ENCODE measurements around the gene GRIN2C. TPM values are rescaled to one million over a fixed set of nuclear protein-coding genes. Genes with fewer than 3 reads are reported as not detected.
A peak's percentile ranks its signal among the peaks of the same experiment; 100 is the strongest.

GRIN2C gene
- total and polyA plus RNA-seq, 5 donors, result 30.4 to 62.8 (median 44.9) TPM

DNA sequence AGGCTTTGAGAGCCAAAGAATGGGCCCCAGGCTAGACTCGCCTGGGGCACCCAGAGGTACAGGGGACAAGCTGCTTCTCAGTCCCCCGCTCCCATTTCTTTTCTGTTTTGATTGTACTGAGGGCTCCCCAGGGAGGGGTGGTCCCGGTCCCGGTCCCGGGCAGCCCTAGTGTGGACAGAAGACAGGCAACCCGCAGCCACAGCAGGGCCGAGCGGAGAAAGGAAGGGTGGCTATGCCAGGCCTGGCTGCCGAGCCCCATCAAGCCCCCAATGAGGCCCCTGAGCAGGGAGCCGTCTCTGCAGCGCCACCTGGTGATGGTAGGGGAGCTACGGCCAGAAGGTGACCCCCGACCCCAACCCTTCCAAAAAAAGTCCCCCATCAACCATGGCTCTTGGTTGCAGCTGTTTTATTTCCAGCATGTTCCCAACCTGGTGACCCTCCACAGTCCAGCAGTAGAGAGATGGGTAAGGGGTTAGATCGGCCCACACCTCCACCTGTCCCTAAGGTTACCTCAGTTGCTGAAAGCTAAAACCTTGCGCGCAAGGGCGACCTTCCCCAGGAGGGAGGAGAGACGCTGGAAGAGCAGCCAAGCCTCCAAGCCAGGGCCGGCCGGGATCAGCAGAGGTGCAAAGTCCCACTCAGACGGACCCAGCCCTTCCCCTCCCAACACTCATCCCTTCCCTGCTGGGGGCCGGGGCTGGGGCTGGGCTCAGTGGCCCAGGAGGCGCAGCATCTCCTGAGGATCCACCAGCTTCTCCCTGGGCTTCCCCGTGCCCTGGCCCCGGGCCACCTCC is 2.6 kb upstream of the GRIN2C start:
- DNase-seq (peak; percentile 74 to 91 (median 89)), ATAC-seq (peak; percentile 27 to 31)
- WGBS, result 41% methylated on average over 25 of the region's 25 CpGs
- peak overlapping the region; percentile 73 for H3K27ac ChIP-seq (ENCODE audit: low read length)
- H3K27me3 ChIP-seq (ENCODE audit: control insufficient read depth, insufficient read depth), result no peaks in the 10 kb centered on the region
- intact Hi-C loops (cut with DNase I), result loop anchor here (2.0 to 5.0 kb wide), 5 partner anchors 50 to 118 kb away; partner anchors contain the start of gene NHERF1 (in 1 of the 4)
- no peak overlapping the region for H3K4me3 ChIP-seq (ENCODE audit: low read length)
- H3K9me3 ChIP-seq (ENCODE audit: control insufficient read depth, low read length), result no peaks in the 10 kb centered on the region
- peaks cover 4% of the 10 kb centered on the region for H3K4me1 ChIP-seq (ENCODE audit: control insufficient read depth, insufficient read depth, low read length)

DNA sequence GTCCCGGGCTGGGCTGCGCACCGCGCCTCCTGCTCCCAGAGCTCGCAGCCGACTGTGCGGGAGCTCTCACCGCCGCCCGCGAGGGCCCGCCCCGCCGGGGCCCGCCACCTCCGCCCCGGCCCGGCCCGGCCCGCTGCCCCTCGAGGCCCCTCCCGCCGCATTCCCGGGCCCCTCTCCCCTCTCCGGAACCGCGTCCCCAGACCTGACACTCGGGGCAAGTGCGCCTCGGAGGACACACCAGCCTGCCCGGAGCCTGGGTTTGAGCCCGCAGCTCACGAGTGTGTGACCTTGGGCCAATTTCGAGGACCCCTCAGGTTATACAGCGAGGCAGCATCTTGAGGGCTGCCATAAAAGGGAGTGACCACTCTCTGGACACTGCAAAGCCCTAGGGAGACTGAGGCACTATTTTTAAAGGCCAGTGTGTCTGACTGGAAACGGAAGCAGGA is 2.0 kb upstream of the GRIN2C start:
- H3K9me3 ChIP-seq (ENCODE audit: control insufficient read depth, low read length), result no peaks in the 10 kb centered on the region
- H3K4me3 ChIP-seq (ENCODE audit: low read length), result peak overlapping the region; percentile 53
- no peaks in the 10 kb centered on the region for H3K27me3 ChIP-seq (ENCODE audit: control insufficient read depth, insufficient read depth)
- WGBS, result 3% methylated on average over 36 of the region's 36 CpGs
- peak in 1 of 2 donors; percentile 1 for ATAC-seq
- peak in 2 of 3 donors; percentile 56 to 69 for DNase-seq
- peaks cover 4% of the 10 kb centered on the region for H3K4me1 ChIP-seq (ENCODE audit: control insufficient read depth, insufficient read depth, low read length)
- peak overlapping the region; percentile 73 for H3K27ac ChIP-seq (ENCODE audit: low read length)
- intact Hi-C loops (cut with DNase I), result loop anchor here (2.0 to 5.0 kb wide), 5 partner anchors 49 to 117 kb away; partner anchors contain the start of gene NHERF1 (in 1 of the 4)

DNA sequence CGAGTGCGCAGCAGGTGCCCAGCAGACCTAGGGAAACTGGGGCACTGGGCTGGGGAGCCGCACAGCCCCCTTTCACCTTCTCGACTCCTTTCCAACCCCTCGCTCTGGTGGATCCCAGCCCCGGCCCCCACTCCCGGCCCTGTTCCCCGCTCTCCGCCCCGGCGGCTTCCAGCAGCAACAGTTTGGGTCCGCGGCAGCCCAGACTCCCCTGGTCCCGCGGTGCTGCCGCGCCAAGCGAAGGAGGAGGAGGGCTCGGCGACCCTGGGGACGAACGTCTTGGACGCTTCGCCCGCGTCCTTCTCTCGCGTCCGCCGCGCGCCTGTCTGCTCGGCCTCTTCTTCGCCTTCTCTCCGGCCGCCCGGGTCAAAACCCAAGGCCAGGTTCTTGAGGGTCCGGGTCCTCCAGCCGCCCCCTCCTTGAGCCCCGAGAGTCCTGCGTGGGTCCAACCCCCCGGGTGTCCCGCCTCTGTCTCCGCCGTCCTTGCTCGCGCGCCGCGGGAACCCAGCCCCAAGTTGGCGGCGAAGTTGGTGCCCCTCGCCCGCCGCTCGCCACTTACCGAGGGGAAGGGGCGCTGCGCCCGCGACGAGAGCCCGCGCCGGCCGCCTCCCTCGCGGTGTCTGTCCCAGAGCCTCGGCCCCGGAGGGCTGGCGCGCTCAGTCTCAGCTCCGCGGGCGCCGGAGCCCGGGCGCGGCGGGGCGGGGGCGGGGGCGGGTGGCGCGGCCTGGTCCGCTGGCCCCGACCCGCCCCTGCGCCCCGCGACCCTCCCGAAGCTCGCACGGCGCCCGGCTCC is 1.4 kb upstream of the GRIN2C start:
- intact Hi-C loops (cut with DNase I), result loop anchor here in 3 of 4 donors (5.0 kb wide), 3 partner anchors 49 to 114 kb away; partner anchors contain the start of gene NHERF1 (in 1 of the 3)
- Histone ChIP-seq H3K4me1 (ENCODE audit: control insufficient read depth, insufficient read depth, low read length) (peaks cover 4% of the 10 kb centered on the region), H3K27ac (ENCODE audit: low read length) (peak overlapping the region; percentile 40), H3K4me3 (ENCODE audit: low read length) (peak overlapping the region; percentile 53), H3K27me3 (ENCODE audit: control insufficient read depth, insufficient read depth) (no peaks in the 10 kb centered on the region), H3K9me3 (ENCODE audit: control insufficient read depth, low read length) (no peaks in the 10 kb centered on the region)
- WGBS, result under 1% methylated on average over 94 of the region's 96 CpGs
- no peak for ATAC-seq
- DNase-seq, result peak in 1 of 3 donors; percentile 50

DNA sequence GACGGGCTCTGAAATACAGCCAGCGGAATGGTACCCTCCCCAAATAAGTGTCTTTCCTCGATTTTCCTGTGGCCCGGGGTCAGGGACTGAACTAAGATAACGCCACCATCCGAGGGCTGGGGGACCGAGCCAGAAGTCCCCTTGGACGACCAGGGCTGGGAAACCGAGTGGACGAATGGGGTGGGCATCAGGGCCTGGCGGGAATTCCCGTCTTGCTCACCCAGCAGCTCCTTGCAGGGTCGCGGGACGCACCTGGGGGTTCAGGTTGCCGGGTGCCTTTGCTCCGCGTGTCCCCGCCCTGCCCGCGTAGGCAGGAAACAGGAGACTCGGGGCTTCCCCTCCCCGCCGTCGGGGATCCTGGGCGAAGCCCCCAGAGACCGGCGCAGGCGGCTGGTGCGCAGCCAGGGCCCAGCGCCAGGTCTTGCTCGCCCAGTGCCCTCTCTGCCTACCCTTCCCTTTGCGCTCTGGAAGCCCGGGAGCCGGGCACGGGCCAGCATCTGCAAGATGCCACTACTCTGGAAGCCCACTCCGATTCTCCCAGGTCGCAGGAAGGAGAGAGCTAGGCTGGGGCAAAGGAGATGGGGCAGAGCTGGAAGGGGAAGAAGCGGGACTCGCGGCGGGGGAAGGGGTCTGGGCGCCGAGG is 665 bp upstream of the GRIN2C start:
- H3K27ac ChIP-seq (ENCODE audit: low read length), result peak overlapping the region; percentile 40
- no peaks in the 10 kb centered on the region for H3K27me3 ChIP-seq (ENCODE audit: control insufficient read depth, insufficient read depth)
- DNase-seq, result peak in 1 of 3 donors; percentile 67
- H3K4me1 ChIP-seq (ENCODE audit: control insufficient read depth, insufficient read depth, low read length), result peaks cover 4% of the 10 kb centered on the region
- H3K4me3 ChIP-seq (ENCODE audit: low read length), result peak overlapping the region; percentile 53
- peak; percentile 7 to 11 for ATAC-seq
- WGBS, result 2% methylated on average over 44 of the region's 44 CpGs
- intact Hi-C loops (cut with DNase I), result loop anchor here in 3 of 4 donors (5.0 kb wide), 3 partner anchors 48 to 113 kb away; partner anchors contain the start of gene NHERF1 (in 1 of the 3)
- H3K9me3 ChIP-seq (ENCODE audit: control insufficient read depth, low read length), result no peaks in the 10 kb centered on the region

DNA sequence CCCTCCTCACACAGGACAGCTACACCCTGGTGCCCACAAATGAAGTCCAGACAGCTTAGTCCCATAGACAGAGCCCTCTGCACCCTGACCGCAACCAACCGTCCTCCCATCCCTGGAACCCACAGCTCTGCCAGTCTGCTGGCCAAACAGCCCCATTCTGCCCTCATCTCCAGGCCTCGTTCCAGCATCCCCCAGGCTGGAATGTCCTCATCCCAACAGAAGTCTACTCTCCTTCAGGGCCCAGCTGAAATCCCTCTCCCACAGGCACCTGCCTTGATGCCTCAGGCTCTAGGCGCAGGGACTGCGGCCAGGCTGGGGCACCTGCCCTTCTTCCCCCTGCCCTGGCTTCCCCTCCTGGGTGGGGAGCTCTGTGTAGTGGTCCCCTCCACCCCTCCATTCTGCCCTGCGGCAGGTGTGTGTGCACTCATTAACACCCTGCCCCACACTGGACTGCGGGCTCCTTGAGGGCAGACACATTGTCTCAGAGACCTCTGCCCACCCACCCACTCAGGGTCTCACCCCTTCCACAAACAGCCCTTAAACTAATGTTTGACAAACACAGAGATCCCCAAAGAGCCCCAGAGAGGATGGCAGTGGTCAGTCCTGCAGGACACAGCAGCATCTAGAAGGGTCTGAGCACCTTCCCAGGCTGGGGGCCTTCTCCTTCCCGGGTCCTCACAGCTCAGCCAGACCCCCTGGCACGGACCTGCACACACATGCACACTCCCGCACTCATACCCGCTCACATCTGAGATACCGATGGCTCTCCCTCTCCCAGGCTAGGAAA is 820 bp downstream of the GRIN2C start:
- intact Hi-C loops (cut with DNase I), result no loop called here
- DNase-seq (peak in 1 of 3 donors; percentile 32), ATAC-seq (no peak)
- Histone ChIP-seq H3K27me3 (ENCODE audit: control insufficient read depth, insufficient read depth) (no peaks in the 10 kb centered on the region), H3K9me3 (ENCODE audit: control insufficient read depth, low read length) (no peaks in the 10 kb centered on the region), H3K27ac (ENCODE audit: low read length) (peak overlapping the region; percentile 43), H3K4me1 (ENCODE audit: control insufficient read depth, insufficient read depth, low read length) (peaks cover 4% of the 10 kb centered on the region), H3K4me3 (ENCODE audit: low read length) (peak overlapping the region; percentile 53)
- WGBS, result 50% methylated on average over 12 of the region's 12 CpGs

DNA sequence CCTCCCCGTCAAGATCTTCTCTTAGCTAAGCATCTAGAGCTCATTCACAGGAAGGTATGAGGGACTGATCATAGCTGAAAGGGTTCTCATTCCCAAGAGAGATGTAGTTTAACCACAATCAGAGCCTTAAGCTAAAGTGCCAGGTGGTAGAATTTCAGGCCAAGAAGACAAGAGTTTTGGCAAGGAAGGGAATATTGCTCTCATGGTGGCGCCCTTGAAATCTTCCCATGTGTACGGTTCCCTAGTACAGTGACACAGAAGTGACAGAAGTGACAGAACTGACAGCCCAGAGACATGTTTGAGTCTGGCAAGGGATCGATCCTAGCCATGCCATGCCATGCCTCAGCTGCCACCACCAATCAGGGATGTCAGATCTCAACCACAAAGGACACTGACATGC is 2.5 kb downstream of the GRIN2C start:
- intact Hi-C loops (cut with DNase I), result no loop called here
- no peaks in the 10 kb centered on the region for H3K27me3 ChIP-seq (ENCODE audit: control insufficient read depth, insufficient read depth)
- WGBS, result 64% methylated on average over 4 of the region's 4 CpGs
- no peak overlapping the region for H3K4me3 ChIP-seq (ENCODE audit: low read length)
- ATAC-seq (no peak), DNase-seq (no peak)
- no peaks in the 10 kb centered on the region for H3K9me3 ChIP-seq (ENCODE audit: control insufficient read depth, low read length)
- peak overlapping the region; percentile 20 for H3K27ac ChIP-seq (ENCODE audit: low read length)
- peaks cover 4% of the 10 kb centered on the region for H3K4me1 ChIP-seq (ENCODE audit: control insufficient read depth, insufficient read depth, low read length)

DNA sequence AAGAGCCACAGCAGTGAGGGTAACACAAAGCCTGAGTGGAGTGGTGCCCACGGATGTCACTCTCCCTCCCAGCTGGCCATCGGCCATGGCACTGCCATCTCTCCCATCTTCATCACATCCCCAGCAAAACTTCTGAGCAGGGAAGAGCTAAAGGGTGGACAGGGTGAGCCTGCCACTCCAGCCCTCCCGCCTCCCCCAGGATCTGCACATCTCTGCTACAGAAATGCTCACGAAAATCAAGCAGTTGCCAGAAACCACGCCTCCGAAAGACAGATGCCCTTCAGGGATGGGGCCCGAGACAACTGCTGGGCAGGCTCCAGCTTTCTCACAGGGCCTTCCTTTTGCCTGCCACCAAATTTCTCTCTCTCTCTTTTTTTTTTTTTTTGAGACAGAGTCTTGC is 3.6 kb downstream of the GRIN2C start:
- H3K27ac ChIP-seq (ENCODE audit: low read length), result peak overlapping the region; percentile 62
- H3K9me3 ChIP-seq (ENCODE audit: control insufficient read depth, low read length), result no peaks in the 10 kb centered on the region
- intact Hi-C loops (cut with DNase I), result no loop called here
- 62% methylated on average over 7 of the region's 7 CpGs for WGBS
- H3K27me3 ChIP-seq (ENCODE audit: control insufficient read depth, insufficient read depth), result no peaks in the 10 kb centered on the region
- no peaks in the 10 kb centered on the region for H3K4me1 ChIP-seq (ENCODE audit: control insufficient read depth, insufficient read depth, low read length)
- ATAC-seq (peak; percentile 44 to 58), DNase-seq (peak in 2 of 3 donors; percentile 47 to 75)
- no peak overlapping the region for H3K4me3 ChIP-seq (ENCODE audit: low read length)

DNA sequence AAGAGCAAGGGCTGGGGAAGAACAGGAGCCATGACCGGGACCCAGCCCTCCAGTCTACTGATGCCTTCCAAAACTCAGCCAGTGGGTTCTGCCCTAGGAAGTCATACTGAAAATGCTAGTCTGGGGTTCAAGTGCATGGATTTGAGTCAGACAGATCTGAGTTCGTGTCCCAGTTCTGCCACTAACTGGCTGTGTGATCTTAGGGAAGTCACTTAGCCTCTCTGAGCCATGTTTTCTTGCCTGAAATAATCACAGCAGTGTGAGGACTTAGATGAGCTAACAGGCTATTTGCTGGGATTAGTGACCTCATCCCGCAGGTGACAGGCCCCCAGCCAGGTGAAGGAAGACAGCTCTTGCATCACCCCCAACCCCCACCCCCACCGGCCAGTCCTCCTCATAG is 4.4 kb downstream of the GRIN2C start:
- intact Hi-C loops (cut with DNase I), result no loop called here
- Histone ChIP-seq H3K4me1 (ENCODE audit: control insufficient read depth, insufficient read depth, low read length) (no peaks in the 10 kb centered on the region), H3K9me3 (ENCODE audit: control insufficient read depth, low read length) (no peaks in the 10 kb centered on the region), H3K4me3 (ENCODE audit: low read length) (no peak overlapping the region), H3K27me3 (ENCODE audit: control insufficient read depth, insufficient read depth) (no peaks in the 10 kb centered on the region), H3K27ac (ENCODE audit: low read length) (peak overlapping the region; percentile 62)
- ATAC-seq (no peak), DNase-seq (peak in 1 of 3 donors; percentile 7)
- 86% methylated on average over 4 of the region's 4 CpGs for WGBS

DNA sequence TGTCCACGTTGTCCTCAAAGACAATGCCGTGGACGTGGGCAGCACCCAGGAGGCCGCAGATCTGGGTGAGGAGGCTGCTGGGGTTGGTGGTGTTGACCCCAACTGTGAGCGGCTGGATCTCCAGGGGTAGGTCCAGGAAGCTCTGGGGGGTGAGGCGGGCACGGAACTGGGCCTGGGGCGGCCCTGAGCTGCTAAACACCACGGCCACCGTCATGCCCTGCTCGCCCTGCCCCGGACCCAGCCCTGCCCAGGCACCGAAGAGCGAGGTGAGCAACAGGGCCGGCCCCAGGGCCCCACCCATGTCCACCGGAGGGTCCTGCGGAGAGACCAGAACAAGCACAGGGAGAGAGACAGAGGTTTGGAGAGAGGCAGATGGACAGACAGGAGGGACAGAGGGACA is 4.9 kb downstream of the GRIN2C start:
- Histone ChIP-seq H3K4me3 (ENCODE audit: low read length) (no peak overlapping the region), H3K27me3 (ENCODE audit: control insufficient read depth, insufficient read depth) (no peaks in the 10 kb centered on the region), H3K4me1 (ENCODE audit: control insufficient read depth, insufficient read depth, low read length) (no peaks in the 10 kb centered on the region), H3K27ac (ENCODE audit: low read length) (no peak overlapping the region), H3K9me3 (ENCODE audit: control insufficient read depth, low read length) (no peaks in the 10 kb centered on the region)
- DNase-seq, result peak in 1 of 3 donors; percentile 43
- 87% methylated on average over 17 of the region's 17 CpGs for WGBS
- intact Hi-C loops (cut with DNase I), result no loop called here
- ATAC-seq, result no peak

DNA sequence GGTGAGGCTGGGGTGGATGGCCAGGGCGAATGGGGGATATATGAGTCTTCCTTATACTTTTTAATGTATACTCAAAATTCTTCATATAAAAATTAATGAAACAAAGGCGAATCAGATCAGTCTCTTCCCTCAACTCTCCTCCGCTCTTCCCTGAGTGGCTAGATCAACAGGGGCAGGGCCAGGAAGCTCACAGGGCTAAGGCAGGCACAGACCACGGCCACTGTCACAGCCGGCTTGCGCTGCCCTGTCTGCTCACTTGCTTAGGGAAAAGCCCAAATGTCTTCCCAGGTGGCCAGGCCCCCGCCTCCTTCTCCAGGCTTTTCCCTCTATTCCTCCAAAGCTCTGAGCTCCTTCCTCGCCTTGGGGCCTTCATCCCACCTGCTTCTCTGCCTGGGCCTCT is 6.0 kb downstream of the GRIN2C start:
- H3K4me1 ChIP-seq (ENCODE audit: control insufficient read depth, insufficient read depth, low read length), result no peaks in the 10 kb centered on the region
- H3K27ac ChIP-seq (ENCODE audit: low read length), result no peak overlapping the region
- no peaks in the 10 kb centered on the region for H3K27me3 ChIP-seq (ENCODE audit: control insufficient read depth, insufficient read depth)
- no peak for ATAC-seq
- peak in 1 of 3 donors; percentile 25 for DNase-seq
- WGBS, result 80% methylated on average over 8 of the region's 8 CpGs
- no peak overlapping the region for H3K4me3 ChIP-seq (ENCODE audit: low read length)
- H3K9me3 ChIP-seq (ENCODE audit: control insufficient read depth, low read length), result no peaks in the 10 kb centered on the region
- intact Hi-C loops (cut with DNase I), result no loop called here

All from right cardiac atrium (tissue), 5 donors.